Right lobe of liver (tissue), 4 donors: ENCODE measurements around the gene HCN3.

Experiments used
- CTCF ChIP-seq, 4 donors: fragments of 200-600 bp in 3 of 4; fragments of 450-650 bp in 1 of 4; IDR thresholded peaks; one replicate each; pipeline versions ENCODE4 v1.5.1 to v1.8.0; 2016 to 2022; ENCODE audit warnings: antibody characterized with exemption in 4 of 4, mild to moderate bottlenecking in 2 of 4
- POLR2A ChIP-seq: fragments of 450-650 bp; IDR thresholded peaks from one replicate; pipeline ENCODE4 v1.6.1; 2017; ENCODE audit warnings: antibody characterized with exemption, mild to moderate bottlenecking
- donor health status: DM: no; HTN: no; CAD: no.
- donor health status: DM: no; HTN: no; CAD: no.
- donor health status: DM: no; HTN: yes; CAD: no.

- TF ChIP-seq POLR2A = peak; percentile 79
- no peak for TF ChIP-seq CTCF (IDR thresholded peaks at IDR 0.05)
These were observed 3.7 kb upstream of the HCN3 start, which contains the start of gene CLK2 for GRCh38 chr1:155273343-155274245.
